Central memory CD4-positive, alpha-beta T cell (primary cell): Measurements from ENCODE around the gene DGKE.
A peak's percentile ranks its signal among the peaks of the same experiment; 100 is the strongest.

Experiments used
- DNase-seq: peaks from one replicate; pipeline ENCODE4 v3.0.0; 2022

Gene DGKE

DNA sequence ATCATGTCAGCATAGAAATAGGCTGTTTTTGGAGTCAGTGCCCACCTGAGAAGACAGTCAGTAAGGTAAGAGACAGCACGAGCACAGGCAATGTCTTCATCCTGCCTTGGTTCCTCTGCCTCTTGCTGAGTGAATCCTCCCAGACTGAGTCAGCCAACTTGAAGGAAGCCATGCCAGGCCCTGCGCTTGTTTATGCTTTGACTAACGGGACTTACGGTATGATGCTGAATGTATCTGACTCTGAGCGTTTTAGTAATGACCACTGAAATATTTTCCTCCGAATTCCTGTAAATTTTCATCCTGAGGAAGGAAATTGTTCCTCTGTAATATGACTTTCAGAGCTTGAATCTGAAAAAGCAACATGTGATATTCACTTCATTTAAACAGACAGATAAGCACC lies 18.2 kb upstream of the DGKE start:
- no peak for DNase-seq

GRCh38 chr17:56817066-56817465 lies 16.9 kb upstream of the DGKE start:
- DNase-seq = no peak

- no peak for DNase-seq
Observed at GRCh38 chr17:56819030-56819429, 14.9 kb upstream of the DGKE start.

- peak; percentile 65 for DNase-seq
Observed at GRCh38 chr17:56819431-56820145, 14.4 kb upstream of the DGKE start.

GRCh38 chr17:56820207-56820606 lies 13.7 kb upstream of the DGKE start:
- DNase-seq = no peak

DNA sequence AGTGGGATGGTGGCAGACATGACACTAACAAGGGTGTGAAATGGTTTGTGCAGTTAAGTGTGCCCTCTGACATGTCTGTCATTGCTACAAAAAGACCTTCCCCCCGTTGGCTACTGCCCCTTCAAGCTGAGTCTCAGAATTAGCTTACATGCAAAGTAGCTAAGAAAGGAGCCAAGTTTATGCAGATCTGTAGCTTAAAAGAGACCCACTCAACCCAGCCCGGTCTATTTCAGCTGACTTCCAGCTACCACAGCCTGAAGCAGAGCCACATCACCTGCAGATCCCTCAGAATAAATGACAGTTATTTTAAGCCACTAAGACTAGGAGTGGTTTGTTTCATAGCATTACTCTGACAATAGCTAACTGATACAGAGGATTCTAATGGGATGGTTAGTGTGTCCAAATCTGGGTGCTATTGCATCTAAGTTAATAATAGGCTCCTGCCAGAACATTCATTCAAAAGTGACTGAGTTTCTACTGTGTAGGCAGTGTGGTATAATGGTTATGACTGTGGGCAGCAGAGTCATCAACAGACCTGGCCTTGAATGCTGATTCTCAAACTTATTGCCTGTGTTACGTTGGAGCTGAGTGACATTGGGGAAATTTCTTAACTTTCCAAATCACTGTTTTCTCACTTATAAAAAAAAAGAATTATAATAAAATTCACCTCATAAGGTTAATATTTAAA lies 12.0 kb upstream of the DGKE start:
- no peak for DNase-seq

GRCh38 chr17:56822725-56823124 lies 11.2 kb upstream of the DGKE start:
- no peak for DNase-seq

GRCh38 chr17:56823848-56824247 lies 10.1 kb upstream of the DGKE start:
- no peak for DNase-seq

DNA sequence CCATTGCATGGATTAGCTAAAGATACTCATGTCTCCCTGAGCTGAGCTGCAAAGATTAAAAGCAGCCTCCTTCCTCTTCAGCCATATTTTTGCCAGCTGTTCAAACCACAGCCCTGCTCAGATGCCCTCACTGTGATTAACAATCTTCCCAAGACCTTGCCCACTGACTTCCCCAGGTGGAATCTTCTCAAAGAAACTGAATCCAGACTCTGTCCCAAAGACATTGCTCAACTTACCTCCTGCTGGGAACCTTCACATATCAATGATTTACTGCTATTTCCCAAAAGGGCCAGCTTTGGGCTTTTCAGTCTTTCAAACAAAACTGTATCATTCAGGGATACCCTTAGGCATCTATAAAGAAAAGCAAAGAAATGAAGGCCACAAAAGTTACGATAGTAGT lies 9.4 kb upstream of the DGKE start:
- no peak for DNase-seq

DNA sequence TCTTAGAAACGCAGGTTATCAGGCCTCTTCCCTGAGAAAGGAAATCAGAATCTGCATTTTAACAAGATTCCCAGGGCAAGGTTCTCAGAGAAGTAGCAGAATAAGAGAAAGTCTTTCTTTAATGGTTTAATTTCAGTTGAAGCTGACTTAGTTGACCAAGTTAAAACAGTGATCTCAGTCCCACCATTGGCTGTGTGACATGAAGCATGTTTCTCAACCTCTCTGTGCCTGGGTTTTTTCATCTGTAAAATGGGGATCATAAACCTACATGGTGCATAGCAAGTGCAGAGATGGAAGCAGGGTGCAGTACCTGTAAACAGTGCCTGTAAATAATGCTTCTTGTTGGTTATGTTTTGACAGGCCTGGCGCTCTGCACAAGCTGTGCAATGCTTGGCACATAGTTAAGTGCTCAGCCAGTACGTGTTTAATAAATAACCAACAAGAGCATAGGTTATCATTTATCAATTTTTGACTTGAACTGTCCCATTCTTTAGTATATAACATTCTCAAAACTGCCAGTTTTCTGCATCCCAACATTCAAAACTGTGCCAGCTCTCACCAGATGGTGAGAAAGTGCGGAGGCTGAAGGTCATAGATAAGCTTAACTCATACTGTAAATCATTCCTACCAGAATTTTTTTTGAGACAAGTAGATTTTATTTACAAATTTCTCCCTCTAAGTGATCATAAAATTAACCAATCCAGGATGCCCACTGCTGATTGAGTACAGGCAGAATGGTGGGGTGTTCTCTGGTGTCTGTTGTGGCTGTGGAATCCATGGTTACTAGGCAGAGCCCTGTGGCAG lies 7.1 kb upstream of the DGKE start:
- no peak for DNase-seq

- no peak for DNase-seq
Observed at GRCh38 chr17:56830726-56831368, 3.1 kb upstream of the DGKE start.

DNA sequence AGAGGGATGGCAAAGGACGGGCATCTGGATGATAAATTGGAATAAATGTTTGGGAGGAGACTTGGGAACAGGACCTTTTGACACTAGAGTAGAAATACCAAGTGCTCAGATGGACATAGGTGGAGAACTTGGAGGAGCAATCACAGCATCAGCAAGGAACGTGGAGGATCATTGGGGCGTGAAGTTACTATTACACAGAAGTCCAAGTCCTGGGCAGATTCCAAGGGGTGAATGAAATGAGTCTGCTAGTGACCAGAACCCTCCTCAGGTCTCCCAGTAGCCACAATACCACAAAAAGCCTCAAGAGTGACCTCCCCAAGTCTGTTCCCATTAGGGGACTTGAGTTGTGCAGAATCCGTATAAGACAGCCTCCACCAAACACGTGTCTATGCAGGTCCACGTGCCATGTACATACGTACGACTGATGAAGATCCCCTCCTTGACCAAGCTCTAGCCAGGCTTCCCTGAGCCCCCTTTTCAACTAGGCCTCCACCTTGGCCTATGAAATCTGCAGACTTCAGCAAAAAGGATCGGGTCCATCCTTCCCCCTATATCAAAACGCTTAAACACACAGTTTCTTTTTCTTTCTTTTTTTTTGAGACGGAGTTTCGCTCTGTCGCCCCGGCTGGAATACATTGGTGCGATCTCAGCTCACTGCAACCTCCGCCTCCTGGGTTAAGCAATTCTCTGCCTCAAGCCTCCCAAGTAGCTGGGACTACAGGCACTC lies 2.4 kb upstream of the DGKE start:
- no peak for DNase-seq

DNA sequence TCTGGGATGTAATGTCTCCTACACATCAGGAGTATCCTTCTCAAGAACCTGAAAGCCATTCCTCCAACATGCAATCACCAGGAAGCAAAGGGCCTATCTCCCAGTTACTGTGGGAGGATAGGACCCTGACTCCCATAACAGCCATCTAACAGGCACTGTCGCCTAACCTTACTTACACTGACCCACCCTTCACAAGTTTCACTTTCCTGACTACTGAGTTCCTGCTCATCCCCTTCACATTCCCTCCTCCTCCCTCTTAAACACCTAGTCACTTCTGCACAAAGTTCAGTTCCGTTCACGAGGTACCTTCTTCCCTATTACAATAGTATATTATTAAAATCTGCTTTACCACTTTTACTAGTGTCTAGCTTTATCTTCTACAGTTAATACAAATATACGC lies 1.5 kb upstream of the DGKE start:
- no peak for DNase-seq

GRCh38 chr17:56833057-56833808 lies 718 bp upstream of the DGKE start:
- DNase-seq = peak; percentile 66

GRCh38 chr17:56834380-56835263 lies 671 bp downstream of the DGKE start:
- DNase-seq = peak; percentile 64

DNA sequence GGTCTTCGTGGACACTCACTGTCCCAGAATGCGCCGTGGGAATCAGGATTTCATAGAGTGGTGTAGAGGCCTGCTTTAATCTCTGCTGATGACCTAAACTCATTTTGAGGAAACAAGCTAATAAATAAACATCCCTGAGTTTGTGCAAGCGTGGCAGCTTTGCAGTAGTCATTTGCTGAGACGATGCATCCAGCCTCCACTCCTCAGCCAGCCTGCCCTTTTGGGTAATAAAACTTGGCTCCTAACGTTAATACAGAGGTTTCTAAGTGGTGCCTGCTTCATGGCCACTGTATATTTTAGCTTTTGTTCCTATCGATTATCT lies 1.3 kb downstream of the DGKE start:
- no peak for DNase-seq

DNA sequence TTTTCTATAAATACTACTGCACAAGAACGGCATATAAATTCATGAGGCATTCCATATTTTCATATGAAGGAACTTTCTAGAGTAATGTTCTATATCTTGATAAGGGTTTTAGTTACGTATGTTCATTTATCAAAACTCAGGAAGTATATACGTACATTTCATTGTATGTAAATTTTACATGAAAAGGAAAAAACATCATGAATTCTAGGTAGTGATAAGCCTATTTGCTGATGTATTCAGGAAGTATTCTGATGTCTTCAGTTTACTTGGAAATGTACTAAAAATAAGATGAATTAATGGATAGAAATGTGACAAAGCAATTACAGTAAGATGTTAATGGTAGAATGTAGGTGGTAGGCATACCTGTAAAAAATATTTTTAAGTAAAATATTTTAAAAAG lies 4.7 kb downstream of the DGKE start:
- DNase-seq = no peak

GRCh38 chr17:56842577-56842976 lies 8.6 kb downstream of the DGKE start:
- no peak for DNase-seq

DNA sequence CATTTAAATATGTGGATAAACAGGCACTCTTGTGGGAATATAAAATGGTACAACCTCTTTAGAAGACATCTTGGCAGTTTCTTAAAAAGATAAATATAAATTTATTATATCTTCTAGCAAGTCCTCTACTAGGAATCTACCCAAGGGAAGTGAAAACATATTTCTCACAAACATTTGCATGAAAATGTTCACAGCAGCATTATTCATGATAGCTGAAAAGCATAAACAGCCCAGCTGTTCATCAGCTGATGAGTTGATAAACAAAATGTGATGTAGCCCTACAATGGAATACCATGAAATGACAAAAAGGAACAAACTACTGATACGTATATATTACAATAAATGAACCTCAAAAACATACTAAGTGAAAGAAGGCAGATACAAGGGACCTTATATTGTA lies 12.0 kb downstream of the DGKE start:
- DNase-seq = no peak

GRCh38 chr17:56847106-56847505 lies 13.2 kb downstream of the DGKE start:
- DNase-seq = no peak

- no peak for DNase-seq
Observed at GRCh38 chr17:56849131-56849530, 15.2 kb downstream of the DGKE start.
